Astrocyte (in vitro differentiated cells and primary cell): ENCODE results near the gene HOXA11. TPM values are rescaled to one million over a fixed set of nuclear protein-coding genes. Genes with fewer than 3 reads are reported as not detected.

Experiments
- DNase-seq: peaks from one replicate; pipeline ENCODE4 v3.0.0-alpha.2; 2010; ENCODE audit warnings: low read depth
- FAIRE-seq: peaks from 2 replicates; lab custom pipeline; 2011; peaks lifted over from hg19 to GRCh38; lab: Jason Lieb, UNC
- H2AFZ ChIP-seq: 2 replicates; pipeline ENCODE4 v1.6.0; 2012; ENCODE audit warnings: low read depth, low read length, inconsistent platforms
- H3K27ac ChIP-seq: 2 replicates; pipeline ENCODE4 v1.5.1; 2011; ENCODE audit warnings: low read depth, low read length, inconsistent platforms
- H3K27me3 ChIP-seq: 2 replicates; pipeline ENCODE4 v1.6.0; 2011; ENCODE audit warnings: low read length, inconsistent platforms; ENCODE audit not compliant: insufficient read depth
- H3K36me3 ChIP-seq: 2 replicates; pipeline ENCODE4 v1.5.1; 2011; ENCODE audit warnings: low read length, inconsistent platforms; ENCODE audit not compliant: insufficient read depth
- H3K4me1 ChIP-seq: 2 replicates; pipeline ENCODE4 v1.5.1; 2011; ENCODE audit warnings: low read length, inconsistent platforms; ENCODE audit not compliant: insufficient read depth
- H3K4me2 ChIP-seq: 2 replicates; pipeline ENCODE4 v1.6.0; 2012; ENCODE audit warnings: low read length, inconsistent platforms
- H3K4me3 ChIP-seq: 2 replicates; pipeline ENCODE4 v1.5.1; 2011; ENCODE audit warnings: low read depth, mild to moderate bottlenecking, low read length, inconsistent platforms; ENCODE audit not compliant: insufficient read depth
- H3K79me2 ChIP-seq: 2 replicates; pipeline ENCODE4 v1.6.0; 2012; ENCODE audit warnings: mild to moderate bottlenecking, low read length, inconsistent platforms; ENCODE audit not compliant: insufficient read depth
- H3K9ac ChIP-seq: 2 replicates; pipeline ENCODE4 v1.6.0; 2012; ENCODE audit warnings: mild to moderate bottlenecking, low read length, inconsistent platforms
- H3K9me3 ChIP-seq: 2 replicates; pipeline ENCODE4 v1.5.1; 2012; ENCODE audit warnings: low read depth, mild to moderate bottlenecking, low read length, inconsistent platforms; ENCODE audit not compliant: insufficient read depth
- H4K20me1 ChIP-seq: 2 replicates; pipeline ENCODE4 v1.6.0; 2012; ENCODE audit warnings: low read length, inconsistent platforms; ENCODE audit not compliant: insufficient read depth
- H3K27ac Mint-ChIP-seq: one replicate; pipeline ENCODE4 v1.8.0; 2021; ENCODE audit warnings: mild to moderate bottlenecking, mixed read lengths; ENCODE audit not compliant: unreplicated experiment
- H3K27me3 Mint-ChIP-seq: one replicate; pipeline ENCODE4 v1.8.0; 2021; ENCODE audit warnings: low read depth, mixed read lengths; ENCODE audit not compliant: unreplicated experiment
- H3K36me3 Mint-ChIP-seq: one replicate; pipeline ENCODE4 v1.8.0; 2021; ENCODE audit warnings: low read depth, mixed read lengths; ENCODE audit not compliant: unreplicated experiment
- H3K4me1 Mint-ChIP-seq: one replicate; pipeline ENCODE4 v1.8.0; 2021; ENCODE audit warnings: low read depth, mixed read lengths; ENCODE audit not compliant: unreplicated experiment
- H3K4me3 Mint-ChIP-seq: one replicate; pipeline ENCODE4 v1.8.0; 2021; ENCODE audit warnings: mild to moderate bottlenecking, moderate library complexity, mixed read lengths; ENCODE audit not compliant: unreplicated experiment
- H3K9me3 Mint-ChIP-seq: one replicate; pipeline ENCODE4 v1.8.0; 2021; ENCODE audit warnings: mild to moderate bottlenecking, mixed read lengths; ENCODE audit not compliant: unreplicated experiment
- CTCF ChIP-seq: IDR thresholded peaks from 2 replicates; pipeline ENCODE4 v1.5.1; 2011; ENCODE audit warnings: low read depth, mild to moderate bottlenecking, inconsistent platforms, low read length, moderate library complexity; ENCODE audit not compliant: insufficient read depth
- EZH2 ChIP-seq: IDR thresholded peaks from 2 replicates; pipeline ENCODE4 v1.6.1; 2012; ENCODE audit warnings: mild to moderate bottlenecking, low read length, inconsistent platforms; ENCODE audit not compliant: insufficient read depth
- total RNA-seq: library from RNA; stranded (reverse); gene quantifications from 2 replicates; pipeline ENCODE4 v1.2.1, GENCODE V29; 2021

HOXA11 gene
- total RNA-seq, 1 donor from 2014 or later: not detected

DNA sequence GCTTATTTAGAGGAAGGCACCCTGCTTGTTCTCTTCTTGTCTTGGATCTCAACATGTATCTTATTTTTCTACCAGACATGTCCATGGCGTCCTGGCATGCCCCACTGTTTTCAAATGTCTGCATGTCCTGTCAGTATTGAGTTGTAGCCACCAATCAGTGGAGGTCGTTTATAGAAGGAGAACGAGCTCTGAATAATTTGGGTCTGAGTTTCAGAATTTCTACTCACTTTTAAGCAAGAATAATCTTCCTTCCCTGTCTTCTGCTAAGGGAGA lies 17.8 kb upstream of the HOXA11 start:
- Mint-ChIP-seq H3K27ac (no peak overlapping the region), H3K27me3 (peaks cover 89% of the 10 kb centered on the region), H3K4me1 (no peaks in the 10 kb centered on the region), H3K4me3 (no peak overlapping the region), H3K36me3 (no peaks in the 10 kb centered on the region), H3K9me3 (peaks cover 21% of the 10 kb centered on the region)
- Histone ChIP-seq H3K4me2 (no peak overlapping the region), H3K9ac (no peak overlapping the region), H3K4me1 (peaks cover 10% of the 10 kb centered on the region), H3K27me3 (peaks cover 96% of the 10 kb centered on the region), H3K4me3 (no peak overlapping the region), H3K9me3 (peaks cover 8% of the 10 kb centered on the region), H4K20me1 (peaks cover 33% of the 10 kb centered on the region), H2AFZ (no peak overlapping the region), H3K27ac (no peak overlapping the region), H3K36me3 (no peaks in the 10 kb centered on the region), H3K79me2 (no peaks in the 10 kb centered on the region)
- no peak for DNase-seq
- no peak for TF ChIP-seq EZH2
- TF ChIP-seq CTCF: no peak
- no peak for FAIRE-seq

DNA sequence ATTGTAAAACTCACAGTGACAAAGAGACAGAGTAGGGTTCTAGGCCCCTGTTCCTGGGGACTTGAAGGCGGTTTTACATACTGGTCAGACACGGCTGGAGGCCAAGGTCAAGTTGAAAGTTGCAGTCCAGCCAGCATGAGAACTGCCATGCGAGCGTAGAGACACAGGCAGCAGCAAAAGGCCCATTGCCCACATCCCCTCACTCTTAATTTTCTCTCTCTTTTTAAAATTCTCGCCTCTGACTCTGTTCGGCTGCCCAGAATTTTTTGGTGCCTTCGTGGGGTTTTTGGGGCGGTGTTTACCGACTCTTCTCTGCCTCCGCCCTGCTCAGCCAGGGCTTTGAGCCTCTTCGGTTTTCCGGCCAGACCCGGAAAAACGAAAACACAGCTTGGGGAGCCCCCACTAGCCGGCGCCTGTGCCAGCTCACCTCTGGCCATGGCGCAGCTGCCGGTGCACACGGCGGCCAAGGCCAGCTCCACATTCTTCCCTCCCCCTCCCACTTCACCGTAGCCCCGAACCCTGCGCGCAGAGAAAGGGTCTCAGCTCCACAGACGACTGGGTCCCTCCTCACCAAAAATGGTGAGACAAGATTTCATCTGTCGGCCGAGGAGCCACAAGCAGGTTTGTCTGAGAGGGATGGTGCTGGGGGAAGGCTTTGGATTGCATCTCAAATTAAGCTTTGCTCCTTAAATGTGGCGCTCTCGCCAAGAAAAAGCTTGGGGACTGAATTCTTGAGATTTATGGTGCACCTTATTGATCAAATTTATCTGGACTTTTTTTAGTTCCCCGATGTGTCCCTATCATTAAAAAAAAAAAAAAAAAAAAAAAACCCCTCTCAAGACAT lies 17.2 kb upstream of the HOXA11 start:
- H3K4me3 Mint-ChIP-seq: no peak overlapping the region
- no peak overlapping the region for H2AFZ ChIP-seq
- peaks cover 23% of the 10 kb centered on the region for H3K9me3 Mint-ChIP-seq
- H3K27me3 Mint-ChIP-seq: peaks cover 89% of the 10 kb centered on the region
- peaks cover 10% of the 10 kb centered on the region for H3K4me1 ChIP-seq
- H3K4me3 ChIP-seq: no peak overlapping the region
- H3K9me3 ChIP-seq: peaks cover 8% of the 10 kb centered on the region
- peak overlapping the region; percentile 47 for H3K27ac Mint-ChIP-seq
- peaks cover 96% of the 10 kb centered on the region for H3K27me3 ChIP-seq
- H4K20me1 ChIP-seq: peaks cover 37% of the 10 kb centered on the region
- no peaks in the 10 kb centered on the region for H3K36me3 ChIP-seq
- no peak overlapping the region for H3K27ac ChIP-seq
- H3K79me2 ChIP-seq: no peaks in the 10 kb centered on the region
- DNase-seq (no peak), FAIRE-seq (no peak)
- TF ChIP-seq EZH2 (peak; percentile 28), CTCF (no peak)
- H3K9ac ChIP-seq: no peak overlapping the region
- H3K4me2 ChIP-seq: no peak overlapping the region
- H3K4me1 Mint-ChIP-seq: no peaks in the 10 kb centered on the region
- H3K36me3 Mint-ChIP-seq: no peaks in the 10 kb centered on the region

DNA sequence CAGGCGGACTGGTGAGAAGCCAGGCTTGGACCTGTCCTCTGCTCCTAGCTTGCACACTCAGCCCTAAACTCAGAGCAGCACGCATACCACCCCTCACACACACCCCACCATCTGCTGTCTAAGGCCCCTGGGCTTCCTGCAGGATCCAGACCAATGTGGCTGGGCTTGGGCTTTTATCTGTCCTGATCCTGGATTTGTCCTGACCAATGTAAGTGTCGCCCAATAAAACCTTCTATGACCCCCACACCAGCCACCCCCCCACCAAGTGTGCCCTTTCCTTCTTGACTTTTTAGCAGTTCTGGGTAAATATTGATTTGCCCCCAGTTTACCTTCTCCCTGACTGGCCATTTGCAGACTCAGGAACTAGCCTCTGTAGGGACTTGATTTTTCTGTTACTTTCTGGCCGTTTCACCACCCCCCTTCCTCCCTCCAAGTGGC lies 16.6 kb upstream of the HOXA11 start:
- no peak overlapping the region for H2AFZ ChIP-seq
- Mint-ChIP-seq H3K27ac (peak overlapping the region; percentile 47), H3K9me3 (peaks cover 23% of the 10 kb centered on the region), H3K4me3 (no peak overlapping the region), H3K27me3 (peaks cover 90% of the 10 kb centered on the region), H3K36me3 (no peaks in the 10 kb centered on the region), H3K4me1 (no peaks in the 10 kb centered on the region)
- no peak overlapping the region for H3K4me3 ChIP-seq
- TF ChIP-seq EZH2 (no peak), CTCF (no peak)
- FAIRE-seq (no peak), DNase-seq (no peak)
- peaks cover 37% of the 10 kb centered on the region for H4K20me1 ChIP-seq
- H3K4me2 ChIP-seq: peak overlapping the region; percentile 19
- H3K36me3 ChIP-seq: no peaks in the 10 kb centered on the region
- peaks cover 95% of the 10 kb centered on the region for H3K27me3 ChIP-seq
- peaks cover 8% of the 10 kb centered on the region for H3K9me3 ChIP-seq
- H3K79me2 ChIP-seq: no peaks in the 10 kb centered on the region
- no peak overlapping the region for H3K9ac ChIP-seq
- H3K4me1 ChIP-seq: peaks cover 10% of the 10 kb centered on the region
- H3K27ac ChIP-seq: no peak overlapping the region
